ENCODE results near the gene LARGE2.

DNA sequence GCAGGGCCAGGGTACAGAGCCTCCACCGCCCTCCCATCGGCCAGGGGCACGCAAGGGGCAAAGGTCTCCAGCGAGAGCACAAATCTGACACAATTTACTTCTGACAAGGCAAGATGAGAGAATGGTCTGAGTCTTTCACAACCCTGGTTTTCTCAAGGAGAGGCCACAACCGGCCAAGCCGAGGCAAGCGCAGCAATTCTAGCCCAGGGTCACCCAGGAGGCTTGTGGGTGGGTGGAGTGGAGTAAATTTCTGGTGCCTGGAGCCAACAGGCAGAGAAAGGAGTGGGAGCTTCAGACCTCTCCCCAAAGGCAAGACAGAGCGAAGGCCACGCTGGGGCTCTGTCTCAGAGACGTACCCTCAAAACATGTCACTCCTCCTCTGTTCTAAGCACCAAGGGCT is 9.3 kb downstream of the LARGE2 start:
- TF ChIP-seq, protein P1, sequence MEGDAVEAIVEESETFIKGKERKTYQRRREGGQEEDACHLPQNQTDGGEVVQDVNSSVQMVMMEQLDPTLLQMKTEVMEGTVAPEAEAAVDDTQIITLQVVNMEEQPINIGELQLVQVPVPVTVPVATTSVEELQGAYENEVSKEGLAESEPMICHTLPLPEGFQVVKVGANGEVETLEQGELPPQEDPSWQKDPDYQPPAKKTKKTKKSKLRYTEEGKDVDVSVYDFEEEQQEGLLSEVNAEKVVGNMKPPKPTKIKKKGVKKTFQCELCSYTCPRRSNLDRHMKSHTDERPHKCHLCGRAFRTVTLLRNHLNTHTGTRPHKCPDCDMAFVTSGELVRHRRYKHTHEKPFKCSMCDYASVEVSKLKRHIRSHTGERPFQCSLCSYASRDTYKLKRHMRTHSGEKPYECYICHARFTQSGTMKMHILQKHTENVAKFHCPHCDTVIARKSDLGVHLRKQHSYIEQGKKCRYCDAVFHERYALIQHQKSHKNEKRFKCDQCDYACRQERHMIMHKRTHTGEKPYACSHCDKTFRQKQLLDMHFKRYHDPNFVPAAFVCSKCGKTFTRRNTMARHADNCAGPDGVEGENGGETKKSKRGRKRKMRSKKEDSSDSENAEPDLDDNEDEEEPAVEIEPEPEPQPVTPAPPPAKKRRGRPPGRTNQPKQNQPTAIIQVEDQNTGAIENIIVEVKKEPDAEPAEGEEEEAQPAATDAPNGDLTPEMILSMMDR (IDR thresholded peaks at IDR 0.05; ENCODE audit: borderline replicate concordance, extremely low read depth, low read length, poor library complexity, severe bottlenecking), result no peak
- TF ChIP-seq EZH2 (IDR thresholded peaks at IDR 0.05; ENCODE audit: borderline replicate concordance, low read depth, low read length, severe bottlenecking), result no peak

Data from DND-41 (cell line).